Skeletal muscle cell (primary cell): Measurements from ENCODE around the gene HOXD9.

Experiments used
- DNase-seq: peaks from one replicate; pipeline ENCODE4 v3.0.0-alpha.2; 2010; ENCODE audit warnings: low read depth
- H3K4me3 ChIP-seq: 2 replicates; pipeline ENCODE4 v1.5.1; 2011; ENCODE audit warnings: low read depth, mild to moderate bottlenecking, control low read depth, low read length, moderate library complexity

The HOXD9 gene

DNA sequence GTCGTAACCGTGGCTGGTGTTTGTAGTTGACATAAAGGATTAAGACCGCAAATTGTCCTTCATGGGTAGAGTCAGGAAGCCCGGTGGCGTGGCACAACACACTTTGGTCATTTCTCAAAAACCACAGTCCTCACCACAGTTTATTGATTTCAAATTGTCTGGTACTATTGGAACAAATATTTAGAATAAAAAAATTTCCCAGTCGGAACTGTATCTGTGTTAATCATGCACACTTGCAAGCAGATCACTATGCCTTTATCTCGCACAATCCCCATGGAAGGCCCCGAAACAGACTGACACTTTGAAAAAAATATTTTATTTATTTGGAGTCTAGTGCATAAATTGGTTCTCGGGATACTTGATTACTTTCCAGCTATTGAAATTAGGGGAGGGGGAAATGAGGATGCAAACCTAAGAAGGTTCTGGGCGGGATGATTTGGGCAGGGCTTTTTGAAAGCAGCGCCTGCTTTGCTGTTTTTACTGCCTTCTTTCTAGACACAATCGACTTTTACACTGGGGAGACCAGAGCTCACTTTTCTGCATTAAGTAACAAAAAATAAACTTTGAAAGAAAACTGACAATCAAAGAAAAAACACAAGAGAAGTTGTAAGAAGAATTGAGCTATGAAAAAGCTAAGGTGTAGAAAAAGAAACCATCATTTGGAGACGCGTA, 50.5 kb downstream of the HOXD9 start:
- DNase-seq = no peak
- no peak overlapping the region for H3K4me3 ChIP-seq

DNA sequence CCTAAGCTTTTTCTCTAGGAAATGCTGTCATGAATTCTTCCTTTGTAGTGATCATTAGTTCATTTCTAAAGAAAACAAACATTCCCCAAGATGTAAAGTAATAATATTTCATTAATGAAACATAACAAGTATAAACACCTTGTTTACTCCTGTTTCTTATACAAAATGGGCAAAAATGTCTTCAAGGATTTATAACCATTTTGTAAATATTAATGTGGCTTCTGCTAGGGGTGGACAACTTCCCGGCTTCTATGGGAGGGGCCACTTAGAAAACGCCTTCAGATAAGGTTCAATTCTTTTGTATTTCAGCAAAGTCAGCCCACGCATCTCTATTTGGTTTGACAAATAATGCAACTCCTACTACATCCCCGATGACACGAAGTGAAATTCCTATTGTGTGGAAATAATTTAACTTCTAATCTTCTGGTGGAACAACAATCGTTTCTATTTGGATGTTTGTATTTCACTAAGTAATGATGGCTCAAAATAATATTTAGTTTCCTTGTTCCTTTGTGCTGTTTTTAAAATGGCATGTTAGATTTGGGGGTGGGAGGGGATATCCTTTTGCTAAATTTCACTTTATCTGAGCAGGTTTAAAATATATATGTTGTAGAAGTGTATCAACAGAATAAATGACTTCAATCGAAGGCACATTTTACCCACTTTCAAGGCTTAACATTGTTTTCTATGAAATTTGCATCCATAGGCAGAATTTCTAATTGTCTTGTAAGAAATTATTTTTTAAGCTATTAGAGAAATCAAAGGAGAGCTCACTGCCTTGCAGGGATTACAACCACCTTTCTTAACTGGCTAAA, 51.3 kb downstream of the HOXD9 start:
- H3K4me3 ChIP-seq = no peak overlapping the region
- no peak for DNase-seq

DNA sequence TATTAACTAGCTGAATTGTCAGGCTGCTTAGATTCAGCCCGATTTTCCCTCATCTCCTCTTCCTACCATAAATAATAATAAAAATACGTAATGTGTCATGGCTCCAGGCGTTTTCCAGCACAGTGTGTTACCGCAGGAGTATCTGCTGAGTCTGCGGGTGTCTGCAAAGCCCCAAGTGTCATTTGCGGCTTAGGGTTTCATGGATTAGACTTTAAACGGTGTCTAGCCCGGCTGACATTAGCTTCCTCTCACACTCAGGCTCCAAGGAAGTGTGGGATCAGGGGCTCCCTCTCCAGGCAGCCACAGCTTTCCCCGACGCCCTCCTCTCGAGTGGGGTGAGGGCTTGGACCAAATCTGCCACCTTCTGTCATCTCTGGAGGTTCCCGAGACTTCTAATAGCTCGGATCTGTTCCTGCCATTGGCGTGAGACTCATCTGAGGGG, 51.9 kb downstream of the HOXD9 start:
- no peak overlapping the region for H3K4me3 ChIP-seq
- no peak for DNase-seq
